Heart right ventricle (tissue), 16 donors: ENCODE results near the gene RAB12. TPM values are rescaled to one million over a fixed set of nuclear protein-coding genes. Genes with fewer than 3 reads are reported as not detected.
A peak's percentile ranks its signal among the peaks of the same experiment; 100 is the strongest.

Experiments
- ATAC-seq, 8 donors: fragments of 200-7000 bp; cut with Tn5 transposase; one replicate each; pipeline ENCODE4 v1.9.1; 2020; ENCODE audit warnings: mild to moderate bottlenecking in 8 of 8, moderate library complexity in 8 of 8, moderate number of reproducible peaks in 1 of 8
- DNase-seq, 2 donors: peaks; one replicate each; pipeline ENCODE4 v3.0.0-alpha.2; 2020
- H3K27ac ChIP-seq, 10 donors: fragments of 200-600 bp; sonication (generic) in 2 of 10; one replicate each; pipeline versions ENCODE4 v1.5.0 to v1.8.0; 2020 to 2022; ENCODE audit warnings: mild to moderate bottlenecking in 3 of 10
- H3K27me3 ChIP-seq, 7 donors: fragments of 200-600 bp; one replicate each; pipeline ENCODE4 v1.8.0; 2021 to 2022; ENCODE audit warnings: mild to moderate bottlenecking in 2 of 7
- H3K36me3 ChIP-seq, 9 donors: fragments of 200-600 bp; sonication (generic) in 1 of 9; one replicate each; pipeline versions ENCODE4 v1.5.0 to v1.8.0; 2020 to 2022; ENCODE audit warnings: mild to moderate bottlenecking in 2 of 9
- H3K4me1 ChIP-seq, 9 donors: fragments of 200-600 bp; sonication (generic) in 1 of 9; one replicate each; pipeline versions ENCODE4 v1.5.0 to v1.8.0; 2020 to 2022; ENCODE audit warnings: mild to moderate bottlenecking in 4 of 9
- H3K4me3 ChIP-seq, 10 donors: fragments of 200-600 bp; sonication (generic) in 2 of 10; one replicate each; pipeline versions ENCODE4 v1.5.0 to v1.8.0; 2020 to 2022; ENCODE audit warnings: mild to moderate bottlenecking in 7 of 10, moderate library complexity in 2 of 10
- H3K9me3 ChIP-seq, 11 donors: fragments of 200-600 bp in 10 of 11; sonication (generic) in 2 of 11; one replicate each; pipeline versions ENCODE4 v1.5.0 to v1.8.0; 2013 to 2022; ENCODE audit warnings: mild to moderate bottlenecking in 2 of 11, control low read depth in 1 of 11, moderate library complexity in 1 of 11
- WGBS, 2 donors: extraction: QIAGEN DNeasy Blood & Tissue Kit; methylation state at CpG; one replicate each; pipeline ENCODE4 v1.1.7; 2013; ENCODE audit warnings: inconsistent platforms in 1 of 2; 5-methylcytosine and 5-hydroxymethylcytosine counted together
- intact Hi-C, 10 donors: fragments of 100-400 bp; cut with DNase I; formaldehyde crosslinking; loops; one replicate each; pipeline versions ENCODE4 v1.11.1 to v1.14.2; 2022
- polyA plus RNA-seq, 2 donors: library from polyadenylated mRNA; stranded (reverse); fragments of 200-250 nt; gene quantifications; one replicate each; pipeline ENCODE4 v1.2.3, GENCODE V29; 2013
- total RNA-seq, 10 donors: library from RNA; stranded (reverse); fragmentation: NEBNext Ultra II Directional in 3 of 10; extraction: Animal tissue kit (Norgen Biotek cat#: 25700) in 3 of 10; gene quantifications; one replicate each; pipeline versions ENCODE4 v1.2.1 to v1.2.4, GENCODE V29; 2021 to 2023
- TF ChIP-seq, protein P1 (sequence below), 9 donors: fragments of 200-600 bp; sonication (generic) in 2 of 9; IDR thresholded peaks; one replicate each; pipeline versions ENCODE4 v1.5.0 to v1.8.0; 2021 to 2022; ENCODE audit warnings: antibody characterized with exemption in 9 of 9, mild to moderate bottlenecking in 5 of 9, moderate library complexity in 1 of 9
- donor health status: Arrhythmogenic right ventricular cardiomyopathy.
- donor health status: ischemic (EF 13 %, LVEDD 7.1; RV severe dilation, severe dysfunction).
- donor health status: healthy with polysubstance abuse.
- donor health status: DM: no; HTN: yes; CAD: no.
- donor health status: DM: no; HTN: no; CAD: no.
- donor health status: ischemic (EF 25% LVEDD 6.9; RV normal size, moderate dysfunction).
- donor health status: ischemic (EF 25% LVEDD 5.7; RV mildly dilated, moderate dysfunction).
- donor health status: healthy.
- donor health status: DM: yes; HTN: yes; CAD: no.
- donor health status: Ischemic cardiomyopathy.
- donor health status: ischemic (EF 35%, LVEDD 5.7; RV mildly dilated, moderate dysfunction).
- donor health status: nonischemic (EF 11% LVEDD 7.7; RV severe dilation, severe dysfunction).
- donor health status: DM: yes; HTN: yes; CAD: no.
- donor health status: PGD.
- donor health status: ischemic (EF 29% LVEDD 5.4; RV normal size, mild dysfunction).
- donor health status: nonischemic (EF 23%, LVEDD 6.1; RV moderate dilation, normal function).

Gene RAB12
- total and polyA plus RNA-seq, 12 donors, result 40.8 to 121 (median 104) TPM

- no peaks in the 10 kb centered on the region for H3K9me3 ChIP-seq
- H3K36me3 ChIP-seq, result peaks cover 0 to 75% (median 0%) of the 10 kb centered on the region in 9 donors
- peak overlapping the region in 7 of 10 donors; percentile 5 to 83 (median 39) for H3K27ac ChIP-seq
- TF ChIP-seq, protein P1, sequence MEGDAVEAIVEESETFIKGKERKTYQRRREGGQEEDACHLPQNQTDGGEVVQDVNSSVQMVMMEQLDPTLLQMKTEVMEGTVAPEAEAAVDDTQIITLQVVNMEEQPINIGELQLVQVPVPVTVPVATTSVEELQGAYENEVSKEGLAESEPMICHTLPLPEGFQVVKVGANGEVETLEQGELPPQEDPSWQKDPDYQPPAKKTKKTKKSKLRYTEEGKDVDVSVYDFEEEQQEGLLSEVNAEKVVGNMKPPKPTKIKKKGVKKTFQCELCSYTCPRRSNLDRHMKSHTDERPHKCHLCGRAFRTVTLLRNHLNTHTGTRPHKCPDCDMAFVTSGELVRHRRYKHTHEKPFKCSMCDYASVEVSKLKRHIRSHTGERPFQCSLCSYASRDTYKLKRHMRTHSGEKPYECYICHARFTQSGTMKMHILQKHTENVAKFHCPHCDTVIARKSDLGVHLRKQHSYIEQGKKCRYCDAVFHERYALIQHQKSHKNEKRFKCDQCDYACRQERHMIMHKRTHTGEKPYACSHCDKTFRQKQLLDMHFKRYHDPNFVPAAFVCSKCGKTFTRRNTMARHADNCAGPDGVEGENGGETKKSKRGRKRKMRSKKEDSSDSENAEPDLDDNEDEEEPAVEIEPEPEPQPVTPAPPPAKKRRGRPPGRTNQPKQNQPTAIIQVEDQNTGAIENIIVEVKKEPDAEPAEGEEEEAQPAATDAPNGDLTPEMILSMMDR (IDR thresholded peaks at IDR 0.05), result no peak
- WGBS, 2 donors, result 84 to 90% methylated on average over 4 of the region's 4 CpGs
- H3K27me3 ChIP-seq, result no peaks in the 10 kb centered on the region
- no peak for DNase-seq
- ATAC-seq, result no peak
- intact Hi-C loops, result no loop called here
- peaks cover 5 to 82% (median 36%) of the 10 kb centered on the region in 9 donors for H3K4me1 ChIP-seq
- H3K4me3 ChIP-seq, result no peak overlapping the region
Observed at GRCh38 chr18:8627540-8627939, 18.3 kb downstream of the RAB12 start.

DNA sequence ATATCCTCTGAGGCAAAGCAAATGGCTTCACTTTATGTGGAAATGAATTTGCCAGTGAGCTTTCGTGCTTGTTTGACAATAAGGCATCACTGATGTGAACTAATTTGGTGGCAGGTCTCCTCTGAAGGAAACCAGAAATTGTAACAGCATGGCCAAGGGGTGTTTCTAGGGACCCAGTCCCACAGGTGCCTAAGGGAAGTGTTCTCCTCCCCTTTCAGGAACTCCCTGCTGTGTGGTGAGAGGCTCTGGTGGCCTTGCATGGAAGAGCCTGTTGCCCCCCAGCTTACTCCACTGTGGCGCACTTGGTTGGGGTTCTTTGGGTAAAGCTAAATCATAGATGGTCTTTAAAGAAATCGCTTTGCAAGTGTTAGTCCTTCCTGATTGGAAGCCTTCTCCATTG, 20.4 kb downstream of the RAB12 start:
- no peak for DNase-seq
- intact Hi-C loops, result no loop called here
- Histone ChIP-seq H3K4me1 (peaks cover 5 to 62% (median 21%) of the 10 kb centered on the region in 9 donors), H3K9me3 (no peaks in the 10 kb centered on the region), H3K27me3 (no peaks in the 10 kb centered on the region), H3K27ac (no peak overlapping the region), H3K36me3 (peaks cover 0 to 94% (median 17%) of the 10 kb centered on the region in 9 donors), H3K4me3 (no peak overlapping the region)
- 97 to 99% methylated on average over 3 of the region's 3 CpGs for WGBS, 2 donors
- TF ChIP-seq, protein P1 (IDR thresholded peaks at IDR 0.05), result no peak
- ATAC-seq, result no peak

DNA sequence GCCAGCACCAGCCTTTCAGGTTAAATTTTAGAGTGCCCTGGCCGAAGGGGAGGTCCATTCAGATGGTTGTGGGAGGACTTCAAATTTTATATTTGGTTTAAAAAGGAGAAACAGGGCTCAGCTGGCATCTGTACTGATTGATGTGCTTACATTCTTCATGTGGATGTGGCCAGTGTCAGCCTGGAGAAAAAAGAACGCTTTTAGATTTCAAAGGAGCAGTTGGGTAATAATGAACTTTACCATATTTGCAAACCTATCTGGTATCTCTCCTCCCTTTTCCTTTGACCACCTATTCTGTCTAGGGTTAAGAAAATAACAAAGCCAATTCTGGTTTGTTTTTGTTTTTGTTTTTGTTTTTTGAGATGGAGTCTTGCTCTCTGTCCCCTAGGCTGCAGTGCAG, 21.3 kb downstream of the RAB12 start:
- intact Hi-C loops, result no loop called here
- H3K4me3 ChIP-seq, result no peak overlapping the region
- H3K27me3 ChIP-seq, result no peaks in the 10 kb centered on the region
- WGBS, 2 donors, result 68 to 95% methylated on average over 2 of the region's 2 CpGs
- TF ChIP-seq, protein P1 (IDR thresholded peaks at IDR 0.05), result no peak
- peaks cover 5 to 53% (median 21%) of the 10 kb centered on the region in 9 donors for H3K4me1 ChIP-seq
- DNase-seq (no peak), ATAC-seq (no peak)
- H3K27ac ChIP-seq, result no peak overlapping the region
- no peaks in the 10 kb centered on the region for H3K9me3 ChIP-seq
- peaks cover 0 to 94% (median 27%) of the 10 kb centered on the region in 9 donors for H3K36me3 ChIP-seq

GRCh38 chr18:8631265-8631664, 22.0 kb downstream of the RAB12 start:
- TF ChIP-seq, protein P1 (IDR thresholded peaks at IDR 0.05), result no peak
- H3K4me3 ChIP-seq, result no peak overlapping the region
- no peak for DNase-seq
- intact Hi-C loops, result no loop called here
- H3K27me3 ChIP-seq, result no peaks in the 10 kb centered on the region
- 92 to 93% methylated on average over 5 of the region's 5 CpGs for WGBS, 2 donors
- H3K27ac ChIP-seq, result no peak overlapping the region
- H3K9me3 ChIP-seq, result no peaks in the 10 kb centered on the region
- peak in 2 of 8 donors; percentile 24 to 28 for ATAC-seq
- H3K4me1 ChIP-seq, result peaks cover 5 to 47% (median 21%) of the 10 kb centered on the region in 9 donors
- H3K36me3 ChIP-seq, result peaks cover 0 to 94% (median 34%) of the 10 kb centered on the region in 9 donors
